HepG2 (cell line): Measurements from ENCODE around the gene PIEZO2. TPM values are rescaled to one million over a fixed set of nuclear protein-coding genes. Genes with fewer than 3 reads are reported as not detected.

ENCODE experiments used
- GATAD1 ChIP-seq: IDR thresholded peaks from 2 replicates; pipeline ENCODE4 v1.6.1; 2016; ENCODE audit warnings: missing genetic modification reagents, missing compliant biosample characterization
- PRMT3 ChIP-seq: sonication (generic); formaldehyde crosslinking; IDR thresholded peaks from 2 replicates; pipeline ENCODE4 v1.8.1; 2022; ENCODE audit warnings: low read depth, mild to moderate bottlenecking, moderate library complexity, missing genetic modification reagents, borderline replicate concordance
- ZNF136 ChIP-seq: sonication (generic); formaldehyde crosslinking; IDR thresholded peaks from 2 replicates; pipeline ENCODE4 v1.8.1; 2022; ENCODE audit warnings: low read depth, mild to moderate bottlenecking, moderate library complexity, missing genetic modification reagents
- ZNF224 ChIP-seq: sonication (generic); formaldehyde crosslinking; IDR thresholded peaks from 2 replicates; pipeline ENCODE4 v1.5.0; 2020; ENCODE audit warnings: mild to moderate bottlenecking, missing genetic modification reagents
- ZNF724P ChIP-seq: sonication (generic); formaldehyde crosslinking; IDR thresholded peaks from 2 replicates; pipeline ENCODE4 v1.8.0; 2022; ENCODE audit warnings: missing genetic modification reagents, borderline replicate concordance
- polyA plus RNA-seq, 8 experiments: library from polyadenylated mRNA; depleted of rRNA in 3 of 8; stranded (reverse) in 7 of 8; unstranded in 1 of 8; fragments of >200 nt; fragmentation: Illumina TruSeq in 4 of 8; extraction: Trizol in 4 of 8; gene quantifications; 2 replicates each; pipeline versions ENCODE4 v1.2.1 to v1.2.3, GENCODE V29; 2011 to 2016; ENCODE audit warnings: low read depth in 4 of 8, missing spikeins in 1 of 8, mixed read lengths in 1 of 8; ENCODE audit not compliant: insufficient read depth in 1 of 8
- total RNA-seq, 5 experiments: library from RNA; depleted of rRNA; stranded (reverse); fragments of >200 nt; fragmentation: Illumina TruSeq; extraction: Trizol; gene quantifications; 2 replicates each; pipeline ENCODE4 v1.2.3, GENCODE V29; 2016; ENCODE audit warnings: low read depth in 1 of 5
- TF ChIP-seq, protein P1 (sequence below), 2 experiments: sonication (generic) in 1 of 2; formaldehyde crosslinking in 1 of 2; IDR thresholded peaks; 2 replicates each; pipeline versions ENCODE4 v1.6.1 to v1.9.0; 2014 to 2022; ENCODE audit warnings: antibody characterized with exemption in 1 of 2, borderline replicate concordance in 1 of 2, inconsistent platforms in 1 of 2, low read depth in 1 of 2, missing genetic modification reagents in 1 of 2
- TF ChIP-seq, protein P2 (sequence below): sonication (generic); formaldehyde crosslinking; IDR thresholded peaks from 2 replicates; pipeline ENCODE4; 2020; ENCODE audit warnings: missing genetic modification reagents, mild to moderate bottlenecking, borderline replicate concordance
- TF ChIP-seq, protein P3 (sequence below): sonication (generic); formaldehyde crosslinking; IDR thresholded peaks from 2 replicates; pipeline ENCODE4 v1.8.0; 2022; ENCODE audit warnings: mild to moderate bottlenecking, missing genetic modification reagents, borderline replicate concordance
- TF ChIP-seq, protein P4 (sequence below): sonication (generic); formaldehyde crosslinking; IDR thresholded peaks from 2 replicates; pipeline ENCODE4 v1.4.0; 2020; ENCODE audit warnings: missing genetic modification reagents
- TF ChIP-seq, protein P5 (sequence below): sonication (generic); formaldehyde crosslinking; conservative IDR thresholded peaks from 2 replicates; pipeline ENCODE4 v1.8.1; 2023; ENCODE audit warnings: missing genetic modification reagents
- TF ChIP-seq, protein P6 (sequence below): sonication (generic); formaldehyde crosslinking; IDR thresholded peaks from 2 replicates; pipeline ENCODE4 v1.5.0; 2020; ENCODE audit warnings: missing genetic modification reagents

The PIEZO2 gene
- total and polyA plus RNA-seq, 2 of the 13 experiments (the other 11 are each of a cell fraction or from before 2014, with no cell fraction given): 15.2 to 27.2 TPM

DNA sequence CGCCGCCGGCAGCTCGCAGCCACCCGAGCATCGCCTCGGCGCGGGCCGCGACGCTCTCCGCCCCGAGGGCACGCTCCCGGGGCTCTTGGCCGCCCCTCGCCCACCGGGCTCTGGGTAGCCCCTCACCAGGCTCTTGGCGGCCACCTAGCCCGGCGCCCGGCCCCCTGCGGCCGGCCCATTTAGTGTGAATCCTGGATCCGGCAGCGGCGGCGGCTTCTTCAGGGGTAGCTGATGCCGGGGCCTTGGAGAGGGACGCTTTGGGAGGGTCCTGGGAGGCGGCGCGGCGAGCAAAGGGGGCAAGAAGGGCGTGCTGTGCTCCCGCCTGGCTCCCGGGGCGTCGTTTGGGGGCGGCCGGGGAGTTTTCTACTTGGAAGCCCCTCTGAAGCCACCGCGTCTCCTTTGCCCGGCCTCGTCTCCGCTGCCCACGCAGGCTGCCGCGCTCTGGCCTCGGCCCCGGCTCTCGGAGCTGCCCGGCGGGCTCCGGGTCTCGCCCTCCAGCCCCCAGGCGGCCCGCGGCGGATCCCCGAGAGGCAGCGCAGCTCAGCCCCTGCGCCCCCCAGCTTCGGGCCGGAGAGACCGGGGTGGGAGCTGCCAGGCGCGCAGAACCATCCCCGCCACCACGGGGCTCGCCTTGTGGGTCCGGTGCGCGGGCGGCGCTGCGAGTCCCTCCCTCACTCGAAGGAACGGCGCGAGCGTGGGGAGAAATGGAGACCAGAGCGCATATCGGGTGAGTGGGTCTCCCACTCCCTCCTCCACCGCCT is 509 bp downstream of the PIEZO2 start (continued):
- TF ChIP-seq, protein P1, sequence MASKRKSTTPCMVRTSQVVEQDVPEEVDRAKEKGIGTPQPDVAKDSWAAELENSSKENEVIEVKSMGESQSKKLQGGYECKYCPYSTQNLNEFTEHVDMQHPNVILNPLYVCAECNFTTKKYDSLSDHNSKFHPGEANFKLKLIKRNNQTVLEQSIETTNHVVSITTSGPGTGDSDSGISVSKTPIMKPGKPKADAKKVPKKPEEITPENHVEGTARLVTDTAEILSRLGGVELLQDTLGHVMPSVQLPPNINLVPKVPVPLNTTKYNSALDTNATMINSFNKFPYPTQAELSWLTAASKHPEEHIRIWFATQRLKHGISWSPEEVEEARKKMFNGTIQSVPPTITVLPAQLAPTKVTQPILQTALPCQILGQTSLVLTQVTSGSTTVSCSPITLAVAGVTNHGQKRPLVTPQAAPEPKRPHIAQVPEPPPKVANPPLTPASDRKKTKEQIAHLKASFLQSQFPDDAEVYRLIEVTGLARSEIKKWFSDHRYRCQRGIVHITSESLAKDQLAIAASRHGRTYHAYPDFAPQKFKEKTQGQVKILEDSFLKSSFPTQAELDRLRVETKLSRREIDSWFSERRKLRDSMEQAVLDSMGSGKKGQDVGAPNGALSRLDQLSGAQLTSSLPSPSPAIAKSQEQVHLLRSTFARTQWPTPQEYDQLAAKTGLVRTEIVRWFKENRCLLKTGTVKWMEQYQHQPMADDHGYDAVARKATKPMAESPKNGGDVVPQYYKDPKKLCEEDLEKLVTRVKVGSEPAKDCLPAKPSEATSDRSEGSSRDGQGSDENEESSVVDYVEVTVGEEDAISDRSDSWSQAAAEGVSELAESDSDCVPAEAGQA (IDR thresholded peaks at IDR 0.05; ENCODE audit: low read depth): no peak
- TF ChIP-seq, protein P1 (CRISPR knock-in tag; IDR thresholded peaks at IDR 0.05; ENCODE audit: borderline replicate concordance): no peak
- TF ChIP-seq, protein P2, sequence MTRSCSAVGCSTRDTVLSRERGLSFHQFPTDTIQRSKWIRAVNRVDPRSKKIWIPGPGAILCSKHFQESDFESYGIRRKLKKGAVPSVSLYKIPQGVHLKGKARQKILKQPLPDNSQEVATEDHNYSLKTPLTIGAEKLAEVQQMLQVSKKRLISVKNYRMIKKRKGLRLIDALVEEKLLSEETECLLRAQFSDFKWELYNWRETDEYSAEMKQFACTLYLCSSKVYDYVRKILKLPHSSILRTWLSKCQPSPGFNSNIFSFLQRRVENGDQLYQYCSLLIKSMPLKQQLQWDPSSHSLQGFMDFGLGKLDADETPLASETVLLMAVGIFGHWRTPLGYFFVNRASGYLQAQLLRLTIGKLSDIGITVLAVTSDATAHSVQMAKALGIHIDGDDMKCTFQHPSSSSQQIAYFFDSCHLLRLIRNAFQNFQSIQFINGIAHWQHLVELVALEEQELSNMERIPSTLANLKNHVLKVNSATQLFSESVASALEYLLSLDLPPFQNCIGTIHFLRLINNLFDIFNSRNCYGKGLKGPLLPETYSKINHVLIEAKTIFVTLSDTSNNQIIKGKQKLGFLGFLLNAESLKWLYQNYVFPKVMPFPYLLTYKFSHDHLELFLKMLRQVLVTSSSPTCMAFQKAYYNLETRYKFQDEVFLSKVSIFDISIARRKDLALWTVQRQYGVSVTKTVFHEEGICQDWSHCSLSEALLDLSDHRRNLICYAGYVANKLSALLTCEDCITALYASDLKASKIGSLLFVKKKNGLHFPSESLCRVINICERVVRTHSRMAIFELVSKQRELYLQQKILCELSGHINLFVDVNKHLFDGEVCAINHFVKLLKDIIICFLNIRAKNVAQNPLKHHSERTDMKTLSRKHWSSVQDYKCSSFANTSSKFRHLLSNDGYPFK (CRISPR knock-in tag): no peak
- TF ChIP-seq, protein P3, sequence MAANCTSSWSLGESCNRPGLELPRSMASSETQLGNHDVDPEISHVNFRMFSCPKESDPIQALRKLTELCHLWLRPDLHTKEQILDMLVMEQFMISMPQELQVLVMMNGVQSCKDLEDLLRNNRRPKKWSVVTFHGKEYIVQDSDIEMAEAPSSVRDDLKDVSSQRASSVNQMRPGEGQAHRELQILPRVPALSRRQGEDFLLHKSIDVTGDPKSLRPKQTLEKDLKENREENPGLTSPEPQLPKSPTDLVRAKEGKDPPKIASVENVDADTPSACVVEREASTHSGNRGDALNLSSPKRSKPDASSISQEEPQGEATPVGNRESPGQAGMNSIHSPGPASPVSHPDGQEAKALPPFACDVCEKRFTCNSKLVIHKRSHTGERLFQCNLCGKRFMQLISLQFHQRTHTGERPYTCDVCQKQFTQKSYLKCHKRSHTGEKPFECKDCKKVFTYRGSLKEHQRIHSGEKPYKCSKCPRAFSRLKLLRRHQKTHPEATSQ: no peak
- no peak for TF ChIP-seq ZNF224 (CRISPR knock-in tag)
- TF ChIP-seq GATAD1 (CRISPR knock-in tag): no peak
- TF ChIP-seq, protein P4, sequence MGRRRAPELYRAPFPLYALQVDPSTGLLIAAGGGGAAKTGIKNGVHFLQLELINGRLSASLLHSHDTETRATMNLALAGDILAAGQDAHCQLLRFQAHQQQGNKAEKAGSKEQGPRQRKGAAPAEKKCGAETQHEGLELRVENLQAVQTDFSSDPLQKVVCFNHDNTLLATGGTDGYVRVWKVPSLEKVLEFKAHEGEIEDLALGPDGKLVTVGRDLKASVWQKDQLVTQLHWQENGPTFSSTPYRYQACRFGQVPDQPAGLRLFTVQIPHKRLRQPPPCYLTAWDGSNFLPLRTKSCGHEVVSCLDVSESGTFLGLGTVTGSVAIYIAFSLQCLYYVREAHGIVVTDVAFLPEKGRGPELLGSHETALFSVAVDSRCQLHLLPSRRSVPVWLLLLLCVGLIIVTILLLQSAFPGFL (CRISPR knock-in tag): no peak
- TF ChIP-seq, protein P5, sequence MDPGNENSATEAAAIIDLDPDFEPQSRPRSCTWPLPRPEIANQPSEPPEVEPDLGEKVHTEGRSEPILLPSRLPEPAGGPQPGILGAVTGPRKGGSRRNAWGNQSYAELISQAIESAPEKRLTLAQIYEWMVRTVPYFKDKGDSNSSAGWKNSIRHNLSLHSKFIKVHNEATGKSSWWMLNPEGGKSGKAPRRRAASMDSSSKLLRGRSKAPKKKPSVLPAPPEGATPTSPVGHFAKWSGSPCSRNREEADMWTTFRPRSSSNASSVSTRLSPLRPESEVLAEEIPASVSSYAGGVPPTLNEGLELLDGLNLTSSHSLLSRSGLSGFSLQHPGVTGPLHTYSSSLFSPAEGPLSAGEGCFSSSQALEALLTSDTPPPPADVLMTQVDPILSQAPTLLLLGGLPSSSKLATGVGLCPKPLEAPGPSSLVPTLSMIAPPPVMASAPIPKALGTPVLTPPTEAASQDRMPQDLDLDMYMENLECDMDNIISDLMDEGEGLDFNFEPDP (CRISPR knock-in tag): 0 out of 2 replicates have a peak, but pooled peaks have one; percentile 11
- TF ChIP-seq ZNF136: no peak
- peak; percentile 50; the same call in 1 of the 2 replicates for TF ChIP-seq PRMT3 (CRISPR knock-in tag)
- no peak for TF ChIP-seq ZNF724P
- TF ChIP-seq, protein P6, sequence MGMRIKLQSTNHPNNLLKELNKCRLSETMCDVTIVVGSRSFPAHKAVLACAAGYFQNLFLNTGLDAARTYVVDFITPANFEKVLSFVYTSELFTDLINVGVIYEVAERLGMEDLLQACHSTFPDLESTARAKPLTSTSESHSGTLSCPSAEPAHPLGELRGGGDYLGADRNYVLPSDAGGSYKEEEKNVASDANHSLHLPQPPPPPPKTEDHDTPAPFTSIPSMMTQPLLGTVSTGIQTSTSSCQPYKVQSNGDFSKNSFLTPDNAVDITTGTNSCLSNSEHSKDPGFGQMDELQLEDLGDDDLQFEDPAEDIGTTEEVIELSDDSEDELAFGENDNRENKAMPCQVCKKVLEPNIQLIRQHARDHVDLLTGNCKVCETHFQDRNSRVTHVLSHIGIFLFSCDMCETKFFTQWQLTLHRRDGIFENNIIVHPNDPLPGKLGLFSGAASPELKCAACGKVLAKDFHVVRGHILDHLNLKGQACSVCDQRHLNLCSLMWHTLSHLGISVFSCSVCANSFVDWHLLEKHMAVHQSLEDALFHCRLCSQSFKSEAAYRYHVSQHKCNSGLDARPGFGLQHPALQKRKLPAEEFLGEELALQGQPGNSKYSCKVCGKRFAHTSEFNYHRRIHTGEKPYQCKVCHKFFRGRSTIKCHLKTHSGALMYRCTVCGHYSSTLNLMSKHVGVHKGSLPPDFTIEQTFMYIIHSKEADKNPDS (CRISPR knock-in tag): 0 out of 2 replicates have a peak, but pooled peaks have one; percentile 41
